ENCODE data around the gene HSPA12A.

- no peak for TF ChIP-seq CTCF (IDR thresholded peaks at IDR 0.05; ENCODE audit: low read depth, low read length, poor library complexity, severe bottlenecking)
- TF ChIP-seq EZH2phosphoT487 (IDR thresholded peaks at IDR 0.05; ENCODE audit: borderline replicate concordance, low read length), result no peak
Observed at GRCh38 chr10:116631871-116632295, 110.5 kb downstream of the HSPA12A start.

Measured in DOHH2 (cell line).